Bone marrow (tissue), 2 donors: ENCODE measurements around the gene SH3RF3.

Experiments used
- DNase-seq, 2 donors: peaks; one replicate each; lab custom pipeline; 2025; lab: John Stamatoyannopoulos, UW

The SH3RF3 gene

GRCh38 chr2:109264595-109265328 lies 135.8 kb downstream of the SH3RF3 start:
- DNase-seq: no peak

GRCh38 chr2:109265369-109265768 lies 136.4 kb downstream of the SH3RF3 start:
- no peak for DNase-seq

DNA sequence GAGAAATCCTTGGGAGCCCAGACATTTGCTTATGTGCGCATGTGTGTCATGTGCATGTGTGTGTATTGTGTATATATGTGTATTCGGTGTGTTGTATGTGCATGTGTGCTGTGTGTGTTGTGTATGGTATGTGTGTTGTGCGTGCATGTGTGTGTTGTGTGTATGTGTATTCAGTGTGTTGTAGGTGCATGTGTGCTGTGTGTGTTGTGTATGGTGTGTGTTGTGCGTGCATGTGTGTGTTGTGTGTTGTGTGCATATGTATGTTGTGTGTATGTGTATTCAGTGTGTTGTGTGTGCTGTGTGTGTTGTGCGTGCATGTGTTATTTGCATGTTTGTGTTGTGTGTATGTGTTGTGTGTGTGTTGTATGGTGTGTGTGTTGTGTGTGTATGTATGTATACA lies 136.9 kb downstream of the SH3RF3 start:
- no peak for DNase-seq

DNA sequence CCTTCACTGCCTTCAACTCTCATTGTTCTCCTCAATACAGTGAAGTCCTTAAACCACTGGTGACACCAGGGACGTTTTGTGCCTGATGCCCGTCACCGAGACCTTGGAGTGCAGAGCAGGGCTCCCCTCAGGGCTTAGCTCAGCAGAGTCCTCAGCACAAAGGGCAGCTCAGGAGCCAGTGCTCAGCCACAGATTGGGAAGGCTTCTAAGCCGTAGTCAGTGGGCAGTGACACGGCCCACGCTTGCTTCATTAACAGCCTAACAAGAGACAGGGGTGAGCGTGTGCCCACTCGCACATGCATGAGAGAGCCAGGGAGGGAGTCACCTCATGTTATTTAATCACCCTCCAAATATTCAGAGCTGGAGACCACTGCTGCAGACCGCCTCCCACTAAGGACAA lies 137.5 kb downstream of the SH3RF3 start:
- no peak for DNase-seq

GRCh38 chr2:109266998-109267854 lies 138.2 kb downstream of the SH3RF3 start:
- DNase-seq: no peak

DNA sequence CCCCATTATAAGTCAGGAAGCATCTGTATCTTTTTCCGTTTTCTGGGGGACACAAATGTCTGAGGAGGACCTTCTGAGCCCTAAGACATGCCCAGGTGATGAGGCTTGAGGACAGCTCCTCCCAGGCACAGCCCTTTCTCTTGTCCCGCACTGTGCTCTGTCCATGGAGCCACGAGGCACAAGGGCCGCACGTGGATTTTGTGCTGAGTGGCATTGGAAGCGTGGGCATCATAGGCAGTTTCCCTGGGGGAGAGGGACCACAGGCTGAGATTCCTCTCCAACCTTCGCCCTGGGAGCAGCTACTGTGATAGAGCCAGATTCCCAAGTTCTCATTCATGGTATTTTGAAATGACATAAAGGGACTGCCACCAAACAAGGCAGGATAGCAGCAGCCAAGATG lies 139.9 kb downstream of the SH3RF3 start:
- no peak for DNase-seq

GRCh38 chr2:109269706-109270504 lies 140.9 kb downstream of the SH3RF3 start:
- no peak for DNase-seq

DNA sequence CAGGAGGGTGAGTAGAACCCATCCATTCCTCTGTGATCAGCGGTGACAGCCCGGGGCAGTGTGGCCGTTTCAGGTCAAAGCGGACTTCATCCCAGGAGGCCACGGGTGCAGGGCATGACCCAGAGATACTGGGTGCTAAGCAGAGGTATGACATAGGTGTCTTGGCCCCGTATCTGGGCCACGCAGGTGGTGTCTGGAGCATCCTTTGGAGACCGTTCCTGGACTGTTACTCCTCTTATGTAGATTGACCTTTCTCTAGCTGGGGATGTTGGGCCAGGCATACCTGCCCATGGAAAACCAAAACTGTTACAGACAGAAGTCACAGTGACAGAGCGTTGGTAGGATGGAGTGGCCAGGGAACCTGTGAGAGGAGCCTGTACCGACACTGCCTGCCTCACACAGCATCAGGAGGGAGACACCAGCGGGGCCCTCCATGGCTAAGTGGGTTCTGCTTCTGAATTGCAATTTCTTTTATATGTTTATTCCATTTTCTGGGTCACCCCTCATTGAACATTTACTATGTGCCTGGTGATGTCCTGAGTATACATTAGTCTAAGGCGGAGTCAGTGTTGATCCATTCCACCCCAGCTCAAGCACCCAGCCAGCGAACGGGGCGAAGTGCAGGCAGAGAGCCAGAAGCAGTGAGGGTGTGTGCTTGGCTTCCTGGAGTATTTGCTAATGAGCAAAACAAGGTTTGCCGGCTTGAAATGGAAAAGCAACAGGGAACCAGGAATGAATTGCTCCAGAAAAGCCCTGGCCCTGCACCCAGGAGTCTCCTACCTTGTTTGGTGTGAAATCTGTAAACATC lies 141.7 kb downstream of the SH3RF3 start:
- no peak for DNase-seq

GRCh38 chr2:109271920-109272319 lies 142.9 kb downstream of the SH3RF3 start:
- DNase-seq: no peak

DNA sequence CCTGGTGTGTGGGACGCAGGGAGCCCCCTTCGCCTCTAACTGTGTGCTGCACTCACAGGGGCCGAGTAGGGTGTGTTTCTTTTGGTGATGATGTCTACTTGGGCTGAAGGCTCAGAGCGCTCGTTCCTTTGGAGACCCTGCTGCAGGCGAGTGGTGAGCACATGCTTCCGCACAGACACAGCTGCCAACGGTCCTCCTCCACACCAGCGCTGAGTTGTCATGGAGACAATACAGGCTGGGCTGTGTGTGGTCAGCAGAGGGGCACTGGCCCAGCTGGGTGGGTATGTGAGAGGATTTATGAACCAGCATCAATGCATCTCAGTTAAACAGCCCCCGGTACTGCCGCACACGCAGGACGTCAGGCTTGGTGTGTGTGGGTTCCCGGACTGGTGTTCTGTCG lies 143.5 kb downstream of the SH3RF3 start:
- DNase-seq: no peak

- no peak for DNase-seq
Measured at GRCh38 chr2:109275120-109276012, 146.4 kb downstream of the SH3RF3 start.

DNA sequence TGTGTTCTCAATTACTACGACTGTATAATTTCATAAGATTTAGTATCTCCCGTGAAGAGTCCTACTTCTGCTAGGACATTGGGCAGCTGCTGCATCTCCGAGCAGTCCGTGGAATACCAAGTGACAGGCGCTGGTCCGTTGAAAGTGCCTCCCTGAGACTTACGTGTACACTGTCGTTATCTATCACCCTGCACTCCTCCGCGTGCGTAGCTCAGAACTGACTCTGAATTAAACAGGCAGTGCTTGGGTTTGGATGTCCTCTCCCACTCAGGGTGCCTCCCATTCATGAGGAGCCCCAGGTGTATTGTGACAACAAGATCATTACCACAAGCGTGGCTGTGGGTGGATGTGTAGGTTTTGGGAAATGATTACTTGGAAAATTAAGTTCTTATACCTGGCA lies 148.4 kb downstream of the SH3RF3 start:
- DNase-seq: no peak

GRCh38 chr2:109279243-109279860 lies 150.3 kb downstream of the SH3RF3 start:
- no peak for DNase-seq

DNA sequence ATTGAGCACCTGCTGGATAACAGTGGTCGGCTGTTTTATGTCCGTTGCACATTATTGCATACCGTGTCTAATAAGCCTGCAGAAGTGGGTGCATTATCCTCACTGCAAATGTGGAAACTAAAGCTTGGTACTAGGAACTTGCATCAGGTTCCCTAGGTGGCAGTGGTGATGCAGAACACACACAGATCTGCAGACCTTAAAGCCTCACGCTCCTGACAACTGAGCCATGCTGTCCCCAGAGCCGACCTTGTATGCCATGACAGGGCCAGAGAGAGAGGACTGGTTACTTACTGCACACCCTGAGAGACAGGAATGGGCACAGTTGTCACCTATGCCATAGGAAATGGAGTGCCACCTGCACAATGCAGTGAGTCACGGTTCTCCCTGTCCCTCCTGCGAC lies 151.8 kb downstream of the SH3RF3 start:
- DNase-seq: no peak

DNA sequence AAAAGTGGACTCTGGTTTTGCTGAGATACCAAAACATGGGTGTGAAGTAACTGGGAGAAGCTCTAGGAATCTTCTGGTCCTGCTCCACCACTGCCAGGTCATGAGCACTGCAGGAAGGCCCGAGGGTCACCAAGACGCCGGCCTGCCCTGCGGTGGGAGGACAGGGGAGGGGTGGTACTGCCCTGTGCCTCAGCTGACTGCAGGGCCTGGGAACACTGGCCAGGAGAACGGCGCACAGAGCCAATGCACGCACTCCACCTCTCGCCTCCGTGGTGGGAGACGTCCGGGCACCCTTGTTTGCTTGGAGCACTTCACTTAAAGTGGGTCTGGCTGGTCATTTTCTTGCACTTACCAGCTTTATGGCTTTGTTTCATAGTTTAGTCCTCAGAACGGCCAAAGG lies 153.4 kb downstream of the SH3RF3 start:
- no peak for DNase-seq

- no peak for DNase-seq
Measured at GRCh38 chr2:109282865-109283264, 153.9 kb downstream of the SH3RF3 start.

DNA sequence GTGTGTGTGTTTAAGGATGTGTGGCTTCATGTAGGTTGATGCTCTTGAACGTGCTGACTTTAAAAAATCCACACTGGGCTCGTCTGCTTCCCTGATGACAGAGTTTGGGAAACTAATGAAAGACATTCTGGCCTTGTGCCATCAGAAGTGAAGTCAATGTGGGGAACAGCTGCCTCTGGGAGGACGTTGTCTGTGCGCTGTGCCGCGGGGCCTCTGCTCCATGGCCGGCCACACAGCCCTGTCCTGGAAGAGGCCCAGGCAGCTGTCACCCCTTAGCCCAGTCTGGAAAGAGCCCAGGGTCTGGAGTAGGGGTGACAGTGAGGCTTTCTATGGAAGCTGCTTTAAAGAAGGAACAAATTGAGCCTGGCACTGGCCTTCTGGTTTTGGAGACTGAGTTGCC lies 155.8 kb downstream of the SH3RF3 start:
- DNase-seq: no peak

DNA sequence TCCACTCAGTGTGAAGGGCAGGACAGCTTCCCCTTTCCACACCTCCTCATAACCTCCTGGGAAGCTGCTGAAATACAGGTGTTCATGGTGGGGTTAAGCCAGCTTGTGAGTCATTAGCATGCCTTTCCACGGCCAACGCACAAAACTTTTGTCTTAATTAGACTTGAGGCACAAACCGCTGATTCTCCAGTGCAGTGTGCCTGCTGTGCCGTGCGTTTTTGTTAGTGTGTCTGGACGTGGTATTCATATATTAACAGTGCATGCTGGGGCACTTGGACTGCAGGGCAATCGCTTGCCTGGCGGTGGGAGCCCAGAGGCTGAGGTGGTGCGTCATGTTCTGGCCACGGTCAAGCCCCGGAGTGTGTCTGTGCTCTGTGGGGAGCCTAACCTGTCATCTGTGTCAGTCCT lies 156.2 kb downstream of the SH3RF3 start:
- DNase-seq: no peak

GRCh38 chr2:109287413-109287812 lies 158.4 kb downstream of the SH3RF3 start:
- no peak for DNase-seq

DNA sequence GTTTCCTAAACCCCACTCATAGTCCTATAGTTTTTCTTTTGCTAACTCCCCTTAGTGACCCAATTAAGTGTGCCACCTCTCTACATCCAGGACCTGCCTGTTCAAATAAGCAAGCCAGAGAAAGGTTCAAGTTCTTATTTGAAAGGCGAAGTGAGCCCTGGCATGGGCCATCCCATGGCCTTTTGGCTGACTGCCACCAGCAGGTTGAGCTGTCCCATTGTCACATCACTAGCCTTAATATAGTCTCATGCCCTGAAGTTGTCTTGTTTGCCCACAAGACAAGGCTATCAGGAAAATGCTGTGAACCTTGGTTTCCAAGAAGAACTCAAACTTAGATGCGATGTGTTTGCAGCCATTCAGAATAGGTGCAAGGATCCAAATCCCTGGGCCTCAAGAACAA lies 158.8 kb downstream of the SH3RF3 start:
- DNase-seq: no peak
